Measurements from ENCODE around the gene TMEM37. TPM values are rescaled to one million over a fixed set of nuclear protein-coding genes. Genes with fewer than 3 reads are reported as not detected.

Gene TMEM37
- total RNA-seq, 1 donor from 2014 or later = 2.3 TPM

DNA sequence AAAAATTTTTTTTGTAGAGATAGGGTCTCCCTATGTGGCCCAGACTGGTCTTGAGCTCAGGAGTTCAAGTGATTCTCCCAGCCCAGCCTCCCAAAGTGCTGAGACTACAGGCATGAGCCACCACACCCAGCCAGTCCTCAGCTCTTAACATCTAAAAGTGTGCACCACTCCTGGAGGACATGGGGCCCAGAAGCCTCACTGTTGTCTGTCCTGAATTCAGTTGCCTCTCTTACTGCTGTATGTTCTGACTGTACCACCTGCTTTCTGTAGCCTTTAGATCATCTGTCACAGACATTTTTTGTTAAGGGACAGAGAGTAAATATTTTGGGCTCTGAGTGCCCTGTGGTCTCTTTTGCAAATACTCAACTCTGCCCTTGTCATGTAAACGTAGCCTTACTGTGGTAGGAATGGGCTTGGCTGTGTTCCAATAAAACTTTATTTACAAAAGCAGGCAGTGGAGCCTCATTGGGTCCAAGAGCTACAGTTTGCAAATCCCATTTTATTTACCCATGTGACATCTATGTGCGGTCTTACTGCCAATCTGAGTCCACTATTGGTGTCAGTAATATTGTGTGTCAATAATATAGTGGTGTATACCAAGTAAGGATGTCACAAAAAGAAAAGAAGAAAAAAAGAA is 38.1 kb downstream of the TMEM37 start:
- Histone ChIP-seq H3K36me3 (no peaks in the 10 kb centered on the region), H3K27me3 (no peaks in the 10 kb centered on the region), H3K4me3 (no peak overlapping the region), H3K4me1 (no peaks in the 10 kb centered on the region), H3K9me3 (no peaks in the 10 kb centered on the region), H3K27ac (peak overlapping the region in 1 of 2 donors; percentile 68)
- TF ChIP-seq, protein P1, sequence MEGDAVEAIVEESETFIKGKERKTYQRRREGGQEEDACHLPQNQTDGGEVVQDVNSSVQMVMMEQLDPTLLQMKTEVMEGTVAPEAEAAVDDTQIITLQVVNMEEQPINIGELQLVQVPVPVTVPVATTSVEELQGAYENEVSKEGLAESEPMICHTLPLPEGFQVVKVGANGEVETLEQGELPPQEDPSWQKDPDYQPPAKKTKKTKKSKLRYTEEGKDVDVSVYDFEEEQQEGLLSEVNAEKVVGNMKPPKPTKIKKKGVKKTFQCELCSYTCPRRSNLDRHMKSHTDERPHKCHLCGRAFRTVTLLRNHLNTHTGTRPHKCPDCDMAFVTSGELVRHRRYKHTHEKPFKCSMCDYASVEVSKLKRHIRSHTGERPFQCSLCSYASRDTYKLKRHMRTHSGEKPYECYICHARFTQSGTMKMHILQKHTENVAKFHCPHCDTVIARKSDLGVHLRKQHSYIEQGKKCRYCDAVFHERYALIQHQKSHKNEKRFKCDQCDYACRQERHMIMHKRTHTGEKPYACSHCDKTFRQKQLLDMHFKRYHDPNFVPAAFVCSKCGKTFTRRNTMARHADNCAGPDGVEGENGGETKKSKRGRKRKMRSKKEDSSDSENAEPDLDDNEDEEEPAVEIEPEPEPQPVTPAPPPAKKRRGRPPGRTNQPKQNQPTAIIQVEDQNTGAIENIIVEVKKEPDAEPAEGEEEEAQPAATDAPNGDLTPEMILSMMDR (IDR thresholded peaks at IDR 0.05) = no peak
- DNase-seq (ENCODE audit: low spot score in 2 of 2) = no peak
- intact Hi-C loops (cut with DNase I) = no loop called here

DNA sequence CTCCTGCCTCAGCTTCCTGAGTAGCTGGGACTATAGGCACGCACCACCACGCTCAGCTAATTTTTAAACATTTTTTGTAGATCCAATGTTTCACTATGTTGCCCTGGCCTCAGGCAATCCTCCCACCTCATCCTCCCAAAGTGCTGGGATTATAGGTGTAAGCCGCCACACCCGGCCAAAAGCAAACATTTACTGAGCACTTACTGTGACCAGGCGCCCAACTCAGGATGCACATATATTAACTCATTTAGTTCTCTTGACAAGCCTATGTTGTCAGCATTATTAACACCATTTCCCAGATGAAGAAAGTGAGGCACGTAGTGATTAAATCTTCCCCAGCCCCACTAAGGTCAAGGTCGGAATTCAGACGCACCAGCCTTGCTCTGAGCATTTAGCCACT is 41.1 kb downstream of the TMEM37 start:
- Histone ChIP-seq H3K4me1 (no peaks in the 10 kb centered on the region), H3K27ac (no peak overlapping the region), H3K4me3 (no peak overlapping the region), H3K9me3 (no peaks in the 10 kb centered on the region), H3K36me3 (no peaks in the 10 kb centered on the region), H3K27me3 (no peaks in the 10 kb centered on the region)
- intact Hi-C loops (cut with DNase I) = no loop called here
- TF ChIP-seq, protein P1 (IDR thresholded peaks at IDR 0.05) = no peak
- DNase-seq (ENCODE audit: low spot score in 2 of 2) = no peak

DNA sequence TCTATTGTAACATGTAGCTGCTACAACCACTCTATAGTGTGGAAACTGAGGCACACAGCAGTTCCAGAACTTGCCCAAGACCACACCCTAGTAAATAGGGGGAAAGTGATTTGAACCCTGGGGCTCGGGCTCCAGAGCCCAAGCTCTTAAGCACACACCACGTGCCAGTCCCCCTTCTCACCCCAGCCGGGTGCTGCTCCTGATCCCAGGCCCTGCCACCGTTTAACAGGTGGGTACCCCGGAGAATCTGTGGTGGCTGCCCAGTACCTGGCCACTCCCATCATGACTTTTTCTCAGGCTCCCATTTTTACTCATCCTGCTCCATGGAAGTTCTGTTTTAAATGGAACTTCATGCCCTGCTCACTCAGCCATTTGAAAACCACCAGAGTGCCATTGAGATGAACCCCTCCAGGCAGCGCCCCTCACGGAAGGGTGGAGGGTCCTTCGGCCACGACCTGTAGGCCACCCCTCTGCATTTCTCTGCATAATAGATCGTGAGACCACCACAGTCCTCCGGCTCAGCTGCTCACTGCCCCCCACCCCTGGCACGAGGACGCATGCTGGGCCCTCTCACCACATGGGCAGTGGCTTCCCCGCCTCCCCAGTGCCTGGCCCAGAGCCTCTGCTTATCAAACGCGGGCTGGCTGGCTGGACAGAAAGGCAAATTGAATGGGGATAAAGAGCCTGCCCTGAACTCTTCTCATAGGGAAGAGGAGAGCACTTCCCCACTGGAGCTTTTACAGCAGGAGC is 42.1 kb downstream of the TMEM37 start:
- H3K27ac ChIP-seq = no peak overlapping the region
- intact Hi-C loops (cut with DNase I) = no loop called here
- H3K4me3 ChIP-seq = no peak overlapping the region
- TF ChIP-seq, protein P1 (IDR thresholded peaks at IDR 0.05) = no peak
- H3K9me3 ChIP-seq = no peaks in the 10 kb centered on the region
- H3K27me3 ChIP-seq = no peaks in the 10 kb centered on the region
- no peaks in the 10 kb centered on the region for H3K4me1 ChIP-seq
- DNase-seq (ENCODE audit: low spot score in 2 of 2) = no peak
- H3K36me3 ChIP-seq = no peaks in the 10 kb centered on the region

DNA sequence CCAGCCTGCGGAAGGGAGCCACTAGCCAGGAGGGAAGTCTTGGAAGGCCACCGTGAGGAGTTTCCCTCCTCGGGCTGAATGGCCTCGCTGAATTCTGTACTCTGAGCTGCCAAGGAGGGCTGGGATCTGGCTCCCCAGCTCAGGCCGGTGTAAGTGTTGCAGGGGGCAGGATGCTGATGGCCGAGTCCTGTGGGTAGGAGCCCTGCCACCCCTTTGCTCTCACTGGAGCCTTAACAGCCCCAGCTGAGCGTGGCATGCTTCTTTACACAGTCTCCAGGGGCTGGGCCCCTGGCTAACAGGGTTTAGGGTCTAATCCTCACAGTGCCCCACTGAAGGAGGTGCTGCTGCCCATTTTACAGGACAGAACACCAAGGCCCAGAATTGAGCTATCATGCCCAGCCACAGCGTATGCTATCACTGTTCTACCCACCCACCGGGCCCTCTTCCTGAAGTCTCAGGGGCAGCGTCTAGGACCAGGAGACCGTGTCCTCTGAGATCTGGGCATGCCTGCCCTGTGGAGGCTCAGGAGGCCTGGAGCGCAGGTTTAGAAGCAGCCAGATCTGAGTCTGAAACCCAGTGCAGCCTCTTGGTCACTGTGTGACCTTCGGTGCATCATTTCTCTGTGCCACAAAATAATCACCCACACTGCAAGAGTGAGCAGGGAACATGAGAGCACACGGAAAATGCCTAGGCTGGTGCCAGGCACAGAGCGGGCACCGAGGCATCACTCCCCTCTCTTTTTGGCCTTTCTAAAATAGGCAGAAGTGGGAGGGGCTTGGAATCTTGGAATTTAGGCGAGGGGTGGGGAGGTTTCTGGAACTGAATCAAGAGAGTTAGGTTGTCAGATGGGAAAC is 42.9 kb downstream of the TMEM37 start:
- H3K4me3 ChIP-seq = no peak overlapping the region
- intact Hi-C loops (cut with DNase I) = no loop called here
- no peak overlapping the region for H3K27ac ChIP-seq
- H3K4me1 ChIP-seq = no peaks in the 10 kb centered on the region
- TF ChIP-seq, protein P1 (IDR thresholded peaks at IDR 0.05) = no peak
- H3K36me3 ChIP-seq = no peaks in the 10 kb centered on the region
- DNase-seq (ENCODE audit: low spot score in 2 of 2) = peak in 1 of 2 donors; percentile 43
- no peaks in the 10 kb centered on the region for H3K27me3 ChIP-seq
- H3K9me3 ChIP-seq = no peaks in the 10 kb centered on the region

DNA sequence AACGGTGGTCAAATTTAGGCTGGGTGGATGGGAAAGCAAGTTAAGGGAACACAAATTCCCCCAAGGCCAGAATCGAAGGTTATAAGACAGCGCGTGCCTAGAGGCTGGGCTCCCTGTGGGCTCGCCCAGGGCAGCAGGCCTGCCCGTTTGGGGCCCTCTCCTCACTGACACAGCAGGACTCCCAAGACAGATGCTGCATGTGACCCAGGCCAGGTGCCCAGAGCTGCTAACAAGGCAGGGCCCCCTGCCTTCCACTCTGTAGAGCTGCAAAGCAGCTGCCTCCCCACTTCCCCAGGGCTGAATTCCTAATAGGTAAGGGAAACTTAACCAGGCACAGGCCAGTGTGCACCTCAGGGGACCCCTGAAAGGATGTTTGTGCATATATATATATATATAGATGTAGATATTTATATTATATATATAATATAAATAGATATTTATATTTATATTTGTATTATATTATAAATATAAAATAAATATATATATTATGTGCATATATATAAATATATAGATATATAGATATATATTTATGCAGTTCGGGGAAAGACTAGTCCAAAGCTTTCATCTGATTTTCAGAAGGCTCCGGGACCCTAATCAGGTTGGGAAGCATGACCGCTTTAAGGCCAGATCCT is 43.7 kb downstream of the TMEM37 start:
- H3K4me3 ChIP-seq = no peak overlapping the region
- intact Hi-C loops (cut with DNase I) = no loop called here
- H3K36me3 ChIP-seq = no peaks in the 10 kb centered on the region
- H3K4me1 ChIP-seq = no peaks in the 10 kb centered on the region
- no peaks in the 10 kb centered on the region for H3K27me3 ChIP-seq
- no peak overlapping the region for H3K27ac ChIP-seq
- peak in 1 of 2 donors; percentile 51 for DNase-seq (ENCODE audit: low spot score in 2 of 2)
- TF ChIP-seq, protein P1 (IDR thresholded peaks at IDR 0.05) = no peak
- no peaks in the 10 kb centered on the region for H3K9me3 ChIP-seq
